Stimulated activated CD8-positive, alpha-beta memory T cell treated with anti-CD3 and anti-CD28 coated beads, Interleukin-7, amount 100 ng/mL, for 24 hours (primary cell): ENCODE results near the gene PLAC8L1.

Experiments
- DNase-seq: peaks from one replicate; pipeline ENCODE4 v3.0.0-alpha.2; 2020; ENCODE audit warnings: low read depth

PLAC8L1 gene

DNA sequence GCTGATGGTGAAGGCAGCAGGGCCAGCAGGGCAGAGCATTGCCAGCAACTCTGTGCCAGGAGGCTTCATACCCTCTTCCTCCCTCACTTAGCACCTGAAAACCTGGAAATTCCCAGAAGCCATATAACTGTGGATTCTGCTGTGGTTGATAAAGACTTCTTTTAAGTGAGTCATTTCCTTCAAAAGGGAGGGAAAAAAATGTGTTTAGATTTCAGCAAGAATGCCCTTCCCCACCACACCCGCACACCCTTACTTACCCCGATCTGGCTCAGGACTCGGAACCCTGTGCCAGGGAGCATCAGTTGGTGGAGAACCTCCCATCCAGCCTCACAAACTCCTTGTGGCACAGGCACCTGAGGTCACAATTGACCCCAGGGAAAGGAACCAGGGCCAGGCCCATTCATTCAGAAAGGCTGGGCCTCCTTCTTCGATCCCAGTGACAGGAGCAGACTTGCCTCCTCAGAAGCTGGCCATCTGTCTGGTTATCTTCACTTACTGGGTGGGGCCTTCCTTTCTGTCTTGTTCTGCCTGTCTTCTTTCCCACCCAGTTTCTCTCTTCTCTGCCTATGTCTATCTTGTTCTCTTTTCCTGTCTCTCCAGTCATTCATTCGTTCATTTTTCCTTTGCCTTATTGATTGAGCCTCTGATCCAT lies 62.6 kb downstream of the PLAC8L1 start:
- DNase-seq = no peak

DNA sequence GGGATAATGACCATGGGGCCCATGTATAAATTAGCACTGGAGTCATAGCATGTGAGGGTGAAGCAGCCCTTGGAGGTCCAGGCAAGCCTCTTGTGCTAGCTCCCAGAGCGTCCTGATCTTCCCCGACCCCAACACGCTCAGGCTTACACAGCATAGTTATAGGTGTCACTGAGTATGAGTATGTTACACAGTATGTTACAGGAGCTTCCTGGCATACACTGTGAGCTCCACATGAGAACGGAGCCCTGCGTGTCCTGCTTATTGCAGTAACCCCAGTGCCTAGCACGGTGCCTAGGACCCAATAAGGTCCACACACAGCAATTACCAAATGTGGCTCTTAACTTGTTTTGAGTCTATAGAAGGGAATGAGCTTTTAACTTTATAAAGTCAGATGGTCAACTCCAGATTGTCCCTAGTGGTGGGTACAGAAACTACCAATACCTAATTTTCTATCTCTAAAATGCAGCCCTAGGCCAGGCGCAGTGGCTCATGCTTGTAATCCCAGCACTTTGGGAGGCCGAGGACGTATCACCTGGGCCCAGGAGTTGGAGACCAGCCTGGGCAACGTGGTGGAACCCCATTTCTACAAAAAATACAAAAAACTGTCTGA lies 64.1 kb downstream of the PLAC8L1 start:
- DNase-seq = no peak

- DNase-seq = no peak
These were observed 64.8 kb downstream of the PLAC8L1 start for GRCh38 chr5:146040527-146040926.

DNA sequence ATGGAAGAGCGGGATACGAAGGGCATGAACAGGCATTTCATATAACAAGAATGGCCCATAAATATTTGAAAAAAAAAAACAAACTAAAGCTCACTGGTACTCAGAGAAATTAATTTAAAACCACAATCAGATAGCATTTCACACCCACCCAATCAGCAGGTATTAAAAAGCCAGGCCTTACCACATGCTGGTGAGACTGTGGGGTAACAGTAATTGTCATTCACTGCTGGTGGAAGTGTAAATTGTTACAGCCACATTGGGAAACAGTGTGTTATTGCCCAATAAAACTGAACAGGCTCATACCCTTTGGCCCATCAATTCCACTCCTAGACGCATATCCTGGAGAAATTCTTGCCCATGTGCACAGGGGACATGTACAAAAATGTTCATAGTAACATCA lies 66.0 kb downstream of the PLAC8L1 start:
- no peak for DNase-seq

DNA sequence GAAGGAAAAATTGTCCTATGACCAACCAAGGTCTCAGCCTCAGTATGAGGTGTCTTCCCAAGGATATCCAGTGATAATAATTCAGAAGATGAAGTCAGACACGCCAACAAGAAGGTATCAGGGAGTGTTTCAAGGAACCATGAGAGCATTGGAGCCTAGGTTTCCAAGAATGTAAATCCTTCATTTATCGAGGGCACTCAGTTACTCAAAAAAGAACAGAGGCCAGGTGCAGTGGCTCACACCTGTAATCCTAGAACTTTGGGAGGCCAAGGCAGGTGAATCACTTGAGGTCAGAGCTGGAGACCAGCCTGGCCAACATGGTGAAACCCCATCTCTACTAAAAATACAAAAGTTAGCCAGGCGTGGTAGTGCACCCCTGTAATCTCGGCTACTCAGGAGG lies 70.8 kb downstream of the PLAC8L1 start:
- no peak for DNase-seq
